Measurements from ENCODE around the gene NHS. TPM values are rescaled to one million over a fixed set of nuclear protein-coding genes. Genes with fewer than 3 reads are reported as not detected.

Gene NHS
- 4.6 and 5.0 TPM in 2 replicates for total RNA-seq (2014; rRNA removed; shearing (Covaris generic))
- polyA plus RNA-seq (2014; cell fraction: nucleus; rRNA removed) = 1.6 and 3.3 TPM in 2 replicates

- peak; percentile 72 for DNase-seq (ENCODE audit: extremely low read depth, low read depth)
Measured at GRCh38 chrX:17374619-17375366, at the start of gene NHS. TSS of gene NHS (plus strand) at chrX:17375200. CDS start at chrX:17375758, 558 bp downstream.

GRCh38 chrX:17328837-17329236 lies 46.2 kb upstream of the NHS start:
- DNase-seq (ENCODE audit: extremely low read depth, low read depth) = no peak

- no peak for DNase-seq (ENCODE audit: extremely low read depth, low read depth)
Measured at GRCh38 chrX:17336377-17336776, 38.6 kb upstream of the NHS start.

- DNase-seq (ENCODE audit: extremely low read depth, low read depth) = no peak
Measured at GRCh38 chrX:17355976-17356375, 19.0 kb upstream of the NHS start.

- no peak for DNase-seq (ENCODE audit: extremely low read depth, low read depth)
Measured at GRCh38 chrX:17359500-17359899, 15.5 kb upstream of the NHS start.

- no peak for DNase-seq (ENCODE audit: extremely low read depth, low read depth)
Measured at GRCh38 chrX:17361620-17362019, 13.4 kb upstream of the NHS start.

GRCh38 chrX:17368002-17368401 lies 7.0 kb upstream of the NHS start:
- no peak for DNase-seq (ENCODE audit: extremely low read depth, low read depth)

- no peak for DNase-seq (ENCODE audit: extremely low read depth, low read depth)
Measured at GRCh38 chrX:17369309-17369708, 5.7 kb upstream of the NHS start.

- no peak for DNase-seq (ENCODE audit: extremely low read depth, low read depth)
Measured at GRCh38 chrX:17370191-17370590, 4.8 kb upstream of the NHS start.

GRCh38 chrX:17372052-17372451 lies 2.9 kb upstream of the NHS start:
- no peak for DNase-seq (ENCODE audit: extremely low read depth, low read depth)

- DNase-seq (ENCODE audit: extremely low read depth, low read depth) = no peak
Measured at GRCh38 chrX:17373337-17373736, 1.7 kb upstream of the NHS start.

- DNase-seq (ENCODE audit: extremely low read depth, low read depth) = no peak
Measured at GRCh38 chrX:17375367-17375636, 302 bp downstream of the NHS start.

- DNase-seq (ENCODE audit: extremely low read depth, low read depth) = no peak
Measured at GRCh38 chrX:17375637-17376430, 834 bp downstream of the NHS start.

GRCh38 chrX:17376431-17377077 lies 1.6 kb downstream of the NHS start:
- DNase-seq (ENCODE audit: extremely low read depth, low read depth) = peak; percentile 12

GRCh38 chrX:17377091-17377717 lies 2.2 kb downstream of the NHS start:
- peak; percentile 56 for DNase-seq (ENCODE audit: extremely low read depth, low read depth)

- no peak for DNase-seq (ENCODE audit: extremely low read depth, low read depth)
Measured at GRCh38 chrX:17377795-17378194, 2.8 kb downstream of the NHS start.

- DNase-seq (ENCODE audit: extremely low read depth, low read depth) = no peak
Measured at GRCh38 chrX:17380221-17380620, 5.2 kb downstream of the NHS start.

- no peak for DNase-seq (ENCODE audit: extremely low read depth, low read depth)
Measured at GRCh38 chrX:17390419-17390850, 15.4 kb downstream of the NHS start.

GRCh38 chrX:17395154-17395553 lies 20.2 kb downstream of the NHS start:
- no peak for DNase-seq (ENCODE audit: extremely low read depth, low read depth)

- DNase-seq (ENCODE audit: extremely low read depth, low read depth) = no peak
Measured at GRCh38 chrX:17397074-17397473, 22.1 kb downstream of the NHS start.

GRCh38 chrX:17403189-17403691 lies 28.2 kb downstream of the NHS start:
- DNase-seq (ENCODE audit: extremely low read depth, low read depth) = no peak
